Stimulated activated CD8-positive, alpha-beta memory T cell treated with anti-CD3 and anti-CD28 coated beads, Interleukin-15, amount 100 ng/mL, for 1 hour (primary cell): ENCODE results near the gene PAQR6.

ENCODE experiments used
- DNase-seq: peaks from one replicate; pipeline ENCODE4 v3.0.0-alpha.2; 2020; ENCODE audit warnings: low read depth

The PAQR6 gene

DNA sequence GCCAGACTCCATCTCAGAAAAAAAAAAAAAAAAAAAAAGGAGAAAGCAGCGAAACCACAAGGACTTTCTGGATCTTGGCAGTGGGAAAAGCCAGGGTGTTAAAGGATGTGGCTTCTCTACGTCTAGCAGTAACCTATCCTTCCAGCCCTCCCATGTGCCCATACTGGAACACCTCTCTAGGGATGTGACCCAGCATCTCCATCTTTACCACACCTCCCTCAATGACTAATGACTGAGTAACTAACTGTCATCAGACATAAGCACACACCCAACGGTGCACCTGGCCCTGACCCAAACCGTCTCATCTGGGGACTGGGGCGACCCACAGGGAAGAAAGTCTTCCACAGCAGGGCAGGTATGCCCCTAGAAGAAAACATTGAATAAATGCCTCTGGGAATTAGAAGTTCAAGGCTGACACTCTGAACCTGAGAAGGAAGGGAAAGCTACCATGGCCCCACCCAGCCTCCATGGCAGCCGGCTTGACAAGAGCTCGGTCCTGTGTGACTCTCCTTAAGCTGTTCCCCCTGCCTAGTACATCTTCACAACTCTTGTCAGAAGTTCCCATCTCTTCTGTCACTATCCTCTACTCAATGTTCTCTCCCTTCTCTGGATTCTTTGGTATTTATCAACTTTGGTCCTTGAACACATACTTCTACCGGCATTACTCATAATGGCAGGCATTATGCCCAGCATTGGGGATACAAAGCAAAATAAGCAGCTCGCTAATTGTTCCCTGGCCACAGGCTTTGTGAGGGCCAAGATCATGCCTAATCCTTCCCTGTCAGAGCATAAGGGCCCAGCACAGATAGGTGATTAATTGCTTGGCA is 14.8 kb upstream of the PAQR6 start:
- no peak for DNase-seq

GRCh38 chr1:156260896-156261295 is 13.0 kb upstream of the PAQR6 start:
- no peak for DNase-seq

- no peak for DNase-seq
Measured at GRCh38 chr1:156259805-156260204, 11.9 kb upstream of the PAQR6 start.

DNA sequence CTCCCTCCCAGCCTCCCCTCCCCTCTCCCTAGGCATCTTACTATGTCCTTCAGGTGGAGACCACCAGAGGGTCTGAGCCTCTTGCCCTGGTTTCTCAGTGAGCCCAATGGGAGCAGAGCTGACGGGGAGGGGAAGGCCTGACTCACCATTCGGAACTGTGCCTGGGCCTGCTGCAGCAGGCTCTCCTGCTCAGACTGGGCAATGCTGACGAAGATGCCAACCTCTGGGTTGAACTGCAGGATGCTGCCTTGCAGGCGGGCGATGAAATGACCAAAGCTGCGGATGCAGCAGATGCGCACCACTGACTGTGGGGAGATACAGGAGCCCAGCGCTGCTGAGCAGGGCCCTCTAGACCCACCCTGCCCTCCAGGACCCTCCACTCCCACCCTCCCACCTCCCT is 11.0 kb upstream of the PAQR6 start:
- DNase-seq, result no peak

- no peak for DNase-seq
Measured at GRCh38 chr1:156257711-156258110, 9.9 kb upstream of the PAQR6 start.

DNA sequence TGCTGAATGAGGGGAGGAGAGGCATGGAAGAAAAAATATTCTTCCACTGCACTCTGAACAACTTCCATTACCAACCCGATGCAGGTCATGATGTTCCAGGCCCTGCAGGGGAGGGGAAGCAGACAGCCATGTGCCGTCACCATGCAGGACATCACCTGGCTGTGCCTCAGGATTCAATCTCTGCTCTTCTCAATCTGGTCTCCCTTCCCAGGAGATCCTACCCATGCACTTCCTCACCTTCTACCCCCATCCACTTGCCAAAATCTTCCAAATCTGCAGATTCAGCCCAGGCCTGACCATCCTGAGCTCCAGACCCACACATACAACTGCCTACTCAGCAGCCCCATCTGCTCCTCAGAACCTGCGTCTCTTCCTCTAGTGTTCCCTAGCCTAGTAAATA is 5.8 kb upstream of the PAQR6 start:
- no peak for DNase-seq

GRCh38 chr1:156251527-156251926 is 3.7 kb upstream of the PAQR6 start:
- DNase-seq, result no peak

GRCh38 chr1:156249593-156249992 is 1.7 kb upstream of the PAQR6 start:
- no peak for DNase-seq

DNA sequence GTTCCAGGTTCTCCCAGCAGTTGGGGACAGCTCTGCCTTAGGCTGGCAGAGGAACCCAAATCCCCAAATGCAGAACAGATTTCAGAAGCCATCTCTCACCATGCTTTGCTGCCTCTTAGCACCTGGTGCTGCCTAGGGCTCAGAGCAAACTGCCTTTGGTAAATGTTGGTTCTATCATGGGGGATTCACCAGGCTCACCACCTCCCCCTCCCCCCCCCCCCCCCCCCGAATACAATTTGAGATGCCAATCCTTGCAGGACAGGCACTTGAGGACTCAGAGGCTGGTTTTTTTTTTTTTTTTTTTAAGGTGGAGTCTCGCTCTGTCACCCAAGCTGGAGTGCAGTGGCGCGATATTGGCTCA is 447 bp upstream of the PAQR6 start:
- DNase-seq, result no peak

- no peak for DNase-seq
Measured at GRCh38 chr1:156246781-156247459, 936 bp downstream of the PAQR6 start.

GRCh38 chr1:156246241-156246780 is 1.5 kb downstream of the PAQR6 start:
- DNase-seq, result no peak

DNA sequence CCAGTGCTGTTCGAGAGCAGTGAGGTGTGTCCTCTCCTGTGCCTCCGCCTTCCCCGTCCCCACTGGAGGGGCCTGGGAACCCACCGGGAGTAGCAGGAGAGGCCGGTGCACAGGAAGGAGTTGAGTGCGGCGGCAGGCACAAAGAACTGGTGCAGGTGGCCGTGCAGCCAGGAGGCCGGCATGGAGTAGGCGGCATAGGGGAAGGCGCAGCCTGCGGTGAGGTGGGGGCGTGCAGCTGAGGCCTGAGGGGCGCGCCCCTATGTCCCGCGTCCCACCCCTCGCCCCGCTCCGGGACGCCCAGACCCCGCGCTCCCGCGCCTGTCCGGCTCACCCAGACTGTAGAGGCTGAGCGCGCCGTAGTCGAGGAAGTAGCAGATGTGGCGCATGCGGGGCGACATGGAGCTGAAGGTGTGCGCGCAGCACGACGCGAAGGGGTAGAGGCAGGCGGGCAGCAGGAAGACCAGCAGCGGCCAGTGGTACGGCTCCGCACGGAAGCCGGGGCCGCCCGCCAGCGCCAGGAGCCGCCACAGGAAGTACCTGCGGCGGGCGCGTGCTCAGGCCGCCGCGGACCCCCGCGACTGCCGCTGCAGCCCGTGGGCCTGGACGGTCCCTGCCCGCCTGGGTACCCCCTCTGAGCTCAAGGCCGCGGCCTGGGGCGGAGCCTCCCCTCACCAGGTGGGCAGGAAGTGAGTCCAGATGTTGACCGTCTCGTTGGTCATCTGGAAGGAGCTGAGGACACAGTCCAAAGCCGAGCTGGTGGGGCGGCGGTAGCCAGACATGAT is 2.2 kb downstream of the PAQR6 start:
- no peak for DNase-seq

- DNase-seq, result no peak
Measured at GRCh38 chr1:156244712-156245111, 3.1 kb downstream of the PAQR6 start.

DNA sequence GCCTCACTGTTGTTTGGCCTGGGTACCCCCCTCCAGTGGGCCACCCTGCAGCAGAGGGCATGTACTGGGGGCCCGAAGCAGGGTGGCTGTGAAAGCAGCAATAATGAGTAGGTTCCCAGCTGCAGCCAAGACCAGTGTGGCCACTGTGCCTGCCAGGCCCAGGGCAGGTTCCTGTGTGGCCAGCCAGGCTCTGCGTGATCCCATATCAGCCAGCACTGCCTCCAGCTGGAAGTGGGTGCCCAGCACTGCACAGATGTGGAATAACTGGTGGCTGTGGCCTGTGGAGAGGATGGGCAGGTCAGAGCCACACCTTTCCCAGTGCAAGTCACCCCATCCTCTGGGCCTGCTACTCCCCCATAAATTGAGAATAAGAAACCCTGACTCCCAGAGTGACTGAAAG is 3.7 kb downstream of the PAQR6 start:
- no peak for DNase-seq

- DNase-seq, result no peak
Measured at GRCh38 chr1:156242738-156243137, 5.1 kb downstream of the PAQR6 start.

DNA sequence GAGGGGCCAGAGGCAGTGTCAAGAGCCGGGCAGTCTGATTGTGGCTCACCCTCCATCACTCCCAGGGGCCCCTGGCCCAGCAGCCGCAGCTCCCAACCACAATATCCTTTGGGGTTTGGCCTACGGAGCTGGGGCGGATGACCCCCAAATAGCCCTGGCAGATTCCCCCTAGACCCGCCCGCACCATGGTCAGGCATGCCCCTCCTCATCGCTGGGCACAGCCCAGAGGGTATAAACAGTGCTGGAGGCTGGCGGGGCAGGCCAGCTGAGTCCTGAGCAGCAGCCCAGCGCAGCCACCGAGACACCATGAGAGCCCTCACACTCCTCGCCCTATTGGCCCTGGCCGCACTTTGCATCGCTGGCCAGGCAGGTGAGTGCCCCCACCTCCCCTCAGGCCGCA is 5.9 kb downstream of the PAQR6 start, which contains the start of gene BGLAP:
Gene BGLAP, plus strand, starts transcription at position 259 of the 400 bp plus-strand sequence. Its CDS starts 48 bp downstream, at position 307.
- no peak for DNase-seq

DNA sequence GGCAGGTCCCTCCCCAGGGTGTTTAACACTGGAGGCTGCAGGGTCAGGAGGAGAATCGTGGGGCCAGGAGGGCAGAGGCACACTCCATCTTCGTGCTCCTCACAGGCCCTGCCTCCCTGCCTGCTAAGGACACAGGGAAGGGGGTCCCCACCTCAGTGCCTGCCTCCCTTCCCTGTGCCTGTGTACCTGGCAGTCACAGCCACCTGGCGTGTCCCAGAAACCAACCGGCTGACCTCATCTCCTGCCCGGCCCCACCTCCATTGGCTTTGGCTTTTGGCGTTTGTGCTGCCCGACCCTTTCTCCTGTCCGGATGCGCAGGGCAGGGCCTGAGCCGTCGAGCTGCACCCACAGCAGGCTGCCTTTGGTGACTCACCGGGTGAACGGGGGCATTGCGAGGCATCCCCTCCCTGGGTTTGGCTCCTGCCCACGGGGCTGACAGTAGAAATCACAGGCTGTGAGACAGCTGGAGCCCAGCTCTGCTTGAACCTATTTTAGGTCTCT is 6.5 kb downstream of the PAQR6 start:
- DNase-seq, result no peak

DNA sequence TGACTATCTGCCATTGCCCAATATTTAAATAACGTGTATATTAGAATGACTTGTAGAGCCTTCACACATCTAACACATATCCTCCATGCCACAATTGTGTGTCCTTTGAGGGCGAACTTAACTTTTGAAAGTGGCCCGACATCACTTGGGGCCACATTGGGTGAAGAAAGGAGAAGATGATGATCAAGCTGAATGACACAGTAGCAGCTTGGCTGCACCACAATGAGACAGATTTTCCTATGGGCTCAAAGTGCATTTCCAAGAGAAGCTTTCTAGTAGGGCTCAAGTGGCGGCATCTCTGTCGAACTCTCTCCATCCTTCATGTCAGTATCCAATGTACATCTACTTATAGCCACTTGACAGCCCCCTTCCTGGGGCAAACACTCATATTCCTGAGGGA is 9.6 kb downstream of the PAQR6 start:
- DNase-seq, result no peak

DNA sequence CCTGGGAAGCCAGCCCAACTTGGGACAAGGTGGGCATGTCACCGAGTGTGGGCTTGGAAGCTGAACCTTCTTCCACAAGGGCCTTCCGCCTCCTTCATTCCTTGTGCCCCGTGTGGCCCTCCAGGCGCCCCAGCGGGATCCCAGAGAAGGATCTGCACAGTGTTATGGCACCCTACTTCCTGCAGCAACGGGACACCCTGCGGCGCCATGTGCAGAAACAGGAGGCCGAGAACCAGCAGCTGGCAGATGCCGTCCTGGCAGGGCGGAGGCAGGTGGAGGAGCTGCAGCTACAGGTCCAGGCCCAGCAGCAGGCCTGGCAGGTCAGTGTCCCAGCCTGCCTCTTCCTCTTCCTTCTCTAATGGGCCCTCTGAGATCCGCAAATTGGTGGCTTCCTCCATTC is 11.7 kb downstream of the PAQR6 start:
- no peak for DNase-seq

DNA sequence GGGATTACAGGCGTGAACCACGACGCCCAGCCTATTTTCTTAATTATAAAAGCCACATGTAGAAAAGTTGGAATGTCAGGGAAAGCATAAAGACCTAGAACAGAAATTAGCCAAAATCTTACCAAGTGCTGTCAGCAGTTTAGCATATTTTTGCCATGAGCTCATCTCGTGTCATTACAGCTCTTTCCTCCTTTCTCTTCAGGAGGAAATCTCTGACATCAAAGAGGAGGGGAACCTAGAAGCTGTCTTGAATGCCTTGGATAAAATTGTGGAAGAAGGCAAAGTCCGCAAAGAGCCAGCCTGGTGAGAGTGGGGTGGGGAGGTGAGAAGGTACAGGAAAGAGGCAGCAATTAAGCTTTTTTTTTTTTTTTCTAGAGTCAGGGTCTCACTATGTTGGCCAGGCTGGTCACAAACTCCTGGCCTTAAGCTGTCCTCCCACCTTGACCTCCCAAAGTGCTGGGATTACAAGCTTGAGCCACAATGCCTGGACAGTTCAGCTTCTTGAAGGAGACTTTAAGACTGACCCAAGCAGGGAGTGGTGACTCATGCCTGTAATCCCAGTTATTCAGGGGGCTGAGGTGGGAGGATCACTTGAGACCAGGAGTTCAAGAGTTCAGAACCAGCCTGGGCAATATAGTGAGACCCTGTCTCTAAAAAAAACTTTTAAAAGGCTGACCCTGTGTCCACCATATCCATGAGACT is 14.3 kb downstream of the PAQR6 start:
- DNase-seq, result no peak

GRCh38 chr1:156232201-156232894 is 15.5 kb downstream of the PAQR6 start:
- DNase-seq, result no peak
